Erythroblast (primary cell): ENCODE data around the gene TTC3.
"Not testable (repeated sequence)": the region's sequence is repeated elsewhere in the genome, so short reads cannot be mapped to it uniquely, and the experiment has no call there.

Experiments used
- DNase-seq, 2 experiments: peaks; one replicate each; lab custom pipeline; 2025; lab: John Stamatoyannopoulos, UW
- GATA1 ChIP-seq: IDR thresholded peaks from 2 replicates; pipeline ENCODE4 v1.6.1; 2011; ENCODE audit warnings: low read depth, mild to moderate bottlenecking, control low read depth, low read length, moderate library complexity
- POLR2A ChIP-seq: IDR thresholded peaks from 2 replicates; pipeline ENCODE4 v1.6.1; 2011; ENCODE audit warnings: mild to moderate bottlenecking, low read length

TTC3 gene, protein sequence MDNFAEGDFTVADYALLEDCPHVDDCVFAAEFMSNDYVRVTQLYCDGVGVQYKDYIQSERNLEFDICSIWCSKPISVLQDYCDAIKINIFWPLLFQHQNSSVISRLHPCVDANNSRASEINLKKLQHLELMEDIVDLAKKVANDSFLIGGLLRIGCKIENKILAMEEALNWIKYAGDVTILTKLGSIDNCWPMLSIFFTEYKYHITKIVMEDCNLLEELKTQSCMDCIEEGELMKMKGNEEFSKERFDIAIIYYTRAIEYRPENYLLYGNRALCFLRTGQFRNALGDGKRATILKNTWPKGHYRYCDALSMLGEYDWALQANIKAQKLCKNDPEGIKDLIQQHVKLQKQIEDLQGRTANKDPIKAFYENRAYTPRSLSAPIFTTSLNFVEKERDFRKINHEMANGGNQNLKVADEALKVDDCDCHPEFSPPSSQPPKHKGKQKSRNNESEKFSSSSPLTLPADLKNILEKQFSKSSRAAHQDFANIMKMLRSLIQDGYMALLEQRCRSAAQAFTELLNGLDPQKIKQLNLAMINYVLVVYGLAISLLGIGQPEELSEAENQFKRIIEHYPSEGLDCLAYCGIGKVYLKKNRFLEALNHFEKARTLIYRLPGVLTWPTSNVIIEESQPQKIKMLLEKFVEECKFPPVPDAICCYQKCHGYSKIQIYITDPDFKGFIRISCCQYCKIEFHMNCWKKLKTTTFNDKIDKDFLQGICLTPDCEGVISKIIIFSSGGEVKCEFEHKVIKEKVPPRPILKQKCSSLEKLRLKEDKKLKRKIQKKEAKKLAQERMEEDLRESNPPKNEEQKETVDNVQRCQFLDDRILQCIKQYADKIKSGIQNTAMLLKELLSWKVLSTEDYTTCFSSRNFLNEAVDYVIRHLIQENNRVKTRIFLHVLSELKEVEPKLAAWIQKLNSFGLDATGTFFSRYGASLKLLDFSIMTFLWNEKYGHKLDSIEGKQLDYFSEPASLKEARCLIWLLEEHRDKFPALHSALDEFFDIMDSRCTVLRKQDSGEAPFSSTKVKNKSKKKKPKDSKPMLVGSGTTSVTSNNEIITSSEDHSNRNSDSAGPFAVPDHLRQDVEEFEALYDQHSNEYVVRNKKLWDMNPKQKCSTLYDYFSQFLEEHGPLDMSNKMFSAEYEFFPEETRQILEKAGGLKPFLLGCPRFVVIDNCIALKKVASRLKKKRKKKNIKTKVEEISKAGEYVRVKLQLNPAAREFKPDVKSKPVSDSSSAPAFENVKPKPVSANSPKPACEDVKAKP (N-terminal part only)

GRCh38 chr21:37072988-37073416, at the start of gene TTC3, which contains the start of gene PIGP:
TTC3 (plus strand) TSS chr21:37073254; CDS start chr21:37087258, 14,004 bp downstream.
PIGP (minus strand) TSS chr21:37073071; CDS start chr21:37072515, 556 bp downstream.
- TF ChIP-seq GATA1 (no peak), POLR2A (peak; percentile 75)
- DNase-seq, result peak; percentile 95 to 98

GRCh38 chr21:37026499-37026898, 46.6 kb upstream of the TTC3 start:
- TF ChIP-seq GATA1 (no peak), POLR2A (no peak)
- no peak for DNase-seq

GRCh38 chr21:37028570-37028969, 44.5 kb upstream of the TTC3 start:
- no peak for DNase-seq
- no peak for TF ChIP-seq POLR2A
- no peak for TF ChIP-seq GATA1

GRCh38 chr21:37030864-37031263, 42.2 kb upstream of the TTC3 start:
- TF ChIP-seq POLR2A, result no peak
- no peak for TF ChIP-seq GATA1
- no peak for DNase-seq

GRCh38 chr21:37032293-37032692, 40.8 kb upstream of the TTC3 start:
- DNase-seq, result no peak
- no peak for TF ChIP-seq GATA1
- TF ChIP-seq POLR2A, result no peak

- TF ChIP-seq POLR2A (no peak), GATA1 (no peak)
- DNase-seq, result no peak
Observed at GRCh38 chr21:37032877-37033471, 40.1 kb upstream of the TTC3 start.

- DNase-seq, result not testable (repeated sequence)
Observed at GRCh38 chr21:37034394-37034793, 38.7 kb upstream of the TTC3 start.

- TF ChIP-seq POLR2A (no peak), GATA1 (no peak)
- DNase-seq, result no peak
Observed at GRCh38 chr21:37036177-37036576, 36.9 kb upstream of the TTC3 start.

GRCh38 chr21:37039411-37040075, 33.5 kb upstream of the TTC3 start:
- TF ChIP-seq GATA1 (no peak), POLR2A (no peak)
- no peak for DNase-seq

- DNase-seq, result no peak
Observed at GRCh38 chr21:37040212-37040611, 32.8 kb upstream of the TTC3 start.

GRCh38 chr21:37041706-37042271, 31.3 kb upstream of the TTC3 start:
- TF ChIP-seq GATA1, result no peak
- no peak for TF ChIP-seq POLR2A
- no peak for DNase-seq

More at GRCh38 chr21:37040212-37040611, 32.8 kb upstream of the TTC3 start:
- TF ChIP-seq POLR2A, result no peak
- TF ChIP-seq GATA1, result no peak

DNA sequence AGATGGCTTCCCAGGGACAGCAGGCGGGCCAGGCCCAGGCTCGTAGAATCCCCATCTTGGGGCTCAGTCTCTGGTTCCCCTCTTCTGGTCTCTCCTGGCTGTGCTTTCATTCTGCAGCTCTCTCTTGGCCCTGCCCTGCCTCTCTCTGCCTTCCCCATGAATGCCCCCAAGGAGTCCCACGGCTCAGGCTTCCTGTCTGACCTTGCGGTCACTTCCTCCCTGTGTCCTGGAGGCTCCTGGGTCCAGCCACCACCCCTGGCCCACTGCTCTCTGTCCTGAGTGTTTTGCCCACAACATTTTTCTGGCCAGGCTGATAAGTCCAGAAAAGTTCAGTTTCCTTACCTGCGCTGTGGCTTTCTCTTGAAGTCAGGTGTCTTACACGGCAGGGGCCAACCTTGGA, 29.2 kb upstream of the TTC3 start:
- TF ChIP-seq POLR2A (no peak), GATA1 (no peak)
- DNase-seq, result no peak

GRCh38 chr21:37044643-37045042, 28.4 kb upstream of the TTC3 start:
- TF ChIP-seq POLR2A (no peak), GATA1 (no peak)
- no peak for DNase-seq
